ENCODE measurements around the gene TMEM233.

DNA sequence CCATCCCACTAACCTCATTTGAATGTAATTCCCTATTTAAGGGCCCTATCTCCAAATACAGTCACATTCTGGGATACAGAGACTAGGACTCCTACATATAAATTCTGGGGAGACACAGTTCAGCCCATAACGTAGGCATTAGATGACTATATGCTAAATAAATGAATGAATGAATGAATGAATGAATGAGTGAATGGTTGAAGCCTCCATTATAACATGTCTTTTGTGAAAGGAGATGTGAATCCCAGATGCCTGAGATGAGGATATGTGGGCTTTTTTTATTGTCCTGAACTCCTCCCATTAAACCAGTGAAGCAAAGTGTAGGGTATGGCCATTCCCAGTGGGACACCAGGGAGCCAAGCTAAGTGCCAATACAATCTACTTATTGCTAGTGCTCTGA lies 20.5 kb upstream of the TMEM233 start:
- TF ChIP-seq GATA2 (IDR thresholded peaks at IDR 0.05; ENCODE audit: low read depth, low read length) (no peak), GATA3 (IDR thresholded peaks at IDR 0.05; ENCODE audit: low read depth, low read length) (no peak)

All from SH-SY5Y (cell line).